ENCODE results near the gene SUPT4H1. TPM values are rescaled to one million over a fixed set of nuclear protein-coding genes. Genes with fewer than 3 reads are reported as not detected.

Gene SUPT4H1
- total and polyA plus RNA-seq, 2 donors (not counting 1 experiment from before 2014, with no cell fraction given) = 30.2 to 60.1 TPM

DNA sequence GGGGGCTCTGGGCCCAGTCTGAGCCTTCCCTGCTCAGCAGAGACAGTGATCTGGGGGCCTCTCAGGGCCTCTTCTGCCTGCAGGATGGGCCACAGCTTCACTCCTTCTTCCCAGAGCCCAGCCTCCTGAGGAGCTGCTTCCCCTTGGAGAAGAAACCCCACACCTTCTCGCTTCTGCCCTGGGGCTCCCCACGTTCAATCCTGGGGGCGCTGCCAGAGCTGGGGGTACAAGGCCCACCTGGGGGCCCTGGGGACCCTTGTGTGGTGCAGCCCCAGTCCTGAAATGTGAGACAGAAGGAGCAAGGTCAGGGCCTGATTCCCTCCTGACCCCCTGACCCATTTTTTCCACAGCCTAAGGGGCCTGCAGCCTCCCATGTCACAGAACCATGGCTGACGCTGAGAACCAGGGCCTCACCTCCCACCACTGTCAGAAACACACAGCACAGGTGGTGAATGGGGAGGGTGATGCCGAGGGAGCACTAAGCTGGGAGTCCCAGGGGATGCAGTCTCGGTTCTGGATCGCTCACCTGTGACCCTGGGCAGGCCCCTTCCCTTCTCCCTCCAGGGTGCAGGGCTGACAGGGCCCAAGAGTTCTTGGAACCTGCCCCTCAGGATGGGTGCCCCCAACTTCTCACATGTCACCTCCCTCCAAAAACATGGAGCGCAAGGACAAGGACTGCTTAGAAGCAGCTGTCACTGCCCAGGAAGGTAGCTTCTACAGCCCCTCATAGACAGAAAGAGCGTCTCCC lies 49.7 kb downstream of the SUPT4H1 start:
- Mint-ChIP-seq H3K27ac (no peak overlapping the region), H3K27me3 (peaks cover 7% of the 10 kb centered on the region), H3K4me3 (no peak overlapping the region), H3K4me1 (peaks cover 11% of the 10 kb centered on the region), H3K9me3 (ENCODE audit: insufficient read depth) (no peaks in the 10 kb centered on the region)
- H3K79me2 ChIP-seq (ENCODE audit: control insufficient read depth, insufficient read depth, low read length) = no peaks in the 10 kb centered on the region
- intact Hi-C loops (cut with micrococcal nuclease) = no loop called here
- WGBS (ENCODE audit: insufficient coverage) = 74% methylated on average over 6 of the region's 9 CpGs
- H3K9ac ChIP-seq (ENCODE audit: low read length) = no peak overlapping the region
- H3K4me1 ChIP-seq (ENCODE audit: control insufficient read depth in 2 of 2, insufficient read depth in 2 of 2, low read length in 2 of 2) = peaks cover 3 to 14% of the 10 kb centered on the region in 2 donors
- no peaks in the 10 kb centered on the region for H3K27me3 ChIP-seq (replicated peaks in 1 of 4; ENCODE audit: control extremely low read depth in 1 of 4, control insufficient read depth in 3 of 4, insufficient read depth in 4 of 4, low read length in 3 of 4)
- ChIA-PET CTCF (interaction anchor here (3.3 to 4.8 kb wide), 2 partner anchors 13 to 43 kb away, joined by 19 to 59 read pairs; no protein-coding TSS in a partner anchor), POLR2A (interaction anchor here (0.5 kb wide), 1 partner anchor 38 kb away, joined by 3 read pairs; no protein-coding TSS in a partner anchor)
- DNase-seq = peak; percentile 7
- no peak overlapping the region for H3K4me3 ChIP-seq (ENCODE audit: control extremely low read depth in 1 of 5, extremely low read depth in 1 of 5, insufficient read depth in 1 of 5, low read depth in 2 of 5, low read length in 4 of 5)
- ATAC-seq (ENCODE audit: low read depth) = no peak
- no peak overlapping the region for H2AFZ ChIP-seq (ENCODE audit: insufficient read depth, low read depth, low read length, poor library complexity, severe bottlenecking)
- no peak overlapping the region for H3K27ac ChIP-seq (ENCODE audit: low read length in 2 of 2)
- no peaks in the 10 kb centered on the region for H3K9me3 ChIP-seq (ENCODE audit: control extremely low read depth in 1 of 3, control insufficient read depth in 2 of 3, insufficient read depth in 1 of 3, low read length in 2 of 3)
- H3K36me3 ChIP-seq (replicated peaks in 1 of 2; ENCODE audit: control extremely low read depth in 1 of 2, control insufficient read depth in 1 of 2, extremely low read depth in 1 of 2, insufficient read depth in 2 of 2, low read length in 1 of 2) = no peaks in the 10 kb centered on the region
- TF ChIP-seq EZH2 (IDR thresholded peaks at IDR 0.05; ENCODE audit: borderline replicate concordance, insufficient read depth, low read depth, low read length, poor library complexity, severe bottlenecking) = no peak
- TF ChIP-seq, protein P1, sequence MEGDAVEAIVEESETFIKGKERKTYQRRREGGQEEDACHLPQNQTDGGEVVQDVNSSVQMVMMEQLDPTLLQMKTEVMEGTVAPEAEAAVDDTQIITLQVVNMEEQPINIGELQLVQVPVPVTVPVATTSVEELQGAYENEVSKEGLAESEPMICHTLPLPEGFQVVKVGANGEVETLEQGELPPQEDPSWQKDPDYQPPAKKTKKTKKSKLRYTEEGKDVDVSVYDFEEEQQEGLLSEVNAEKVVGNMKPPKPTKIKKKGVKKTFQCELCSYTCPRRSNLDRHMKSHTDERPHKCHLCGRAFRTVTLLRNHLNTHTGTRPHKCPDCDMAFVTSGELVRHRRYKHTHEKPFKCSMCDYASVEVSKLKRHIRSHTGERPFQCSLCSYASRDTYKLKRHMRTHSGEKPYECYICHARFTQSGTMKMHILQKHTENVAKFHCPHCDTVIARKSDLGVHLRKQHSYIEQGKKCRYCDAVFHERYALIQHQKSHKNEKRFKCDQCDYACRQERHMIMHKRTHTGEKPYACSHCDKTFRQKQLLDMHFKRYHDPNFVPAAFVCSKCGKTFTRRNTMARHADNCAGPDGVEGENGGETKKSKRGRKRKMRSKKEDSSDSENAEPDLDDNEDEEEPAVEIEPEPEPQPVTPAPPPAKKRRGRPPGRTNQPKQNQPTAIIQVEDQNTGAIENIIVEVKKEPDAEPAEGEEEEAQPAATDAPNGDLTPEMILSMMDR (IDR thresholded peaks at IDR 0.05) = no peak
- H3K4me2 ChIP-seq (replicated peaks; ENCODE audit: low read depth, low read length, poor library complexity, severe bottlenecking) = no peak overlapping the region
- no peaks in the 10 kb centered on the region for H4K20me1 ChIP-seq (ENCODE audit: control insufficient read depth, insufficient read depth, low read length, poor library complexity, severe bottlenecking)

DNA sequence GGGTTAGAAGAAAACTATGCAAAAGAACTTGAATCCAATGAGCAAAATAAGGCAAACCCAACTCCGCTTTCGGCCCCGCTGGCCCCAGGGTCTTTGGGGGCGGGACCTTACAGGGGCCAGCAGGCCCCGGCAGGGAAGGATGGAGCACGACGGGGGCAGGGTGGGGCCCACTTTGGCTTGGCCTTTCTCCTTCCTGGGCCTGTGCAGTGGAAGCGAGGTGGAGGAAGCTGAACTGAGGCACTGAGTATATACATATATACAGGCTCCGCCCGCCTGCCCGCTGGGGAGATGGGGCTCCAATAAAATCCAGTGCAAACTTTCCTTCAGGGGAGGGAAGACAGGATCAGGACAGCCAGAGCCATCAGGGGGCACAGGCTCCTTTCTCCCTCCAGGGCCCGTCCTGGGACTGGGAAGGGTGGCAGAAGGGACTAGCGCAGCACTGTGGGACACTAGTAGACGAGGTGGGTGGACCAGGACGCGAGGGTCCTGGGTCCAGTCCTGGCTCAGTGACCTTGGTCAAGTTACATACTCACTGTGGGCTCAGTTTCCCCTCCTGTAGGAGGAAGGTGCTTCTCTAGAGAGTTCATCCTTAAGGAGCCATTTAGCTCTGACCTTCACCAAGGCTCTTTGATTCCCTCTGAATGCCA lies 50.4 kb downstream of the SUPT4H1 start:
- H3K4me2 ChIP-seq (replicated peaks; ENCODE audit: low read depth, low read length, poor library complexity, severe bottlenecking) = no peak overlapping the region
- H3K27me3 Mint-ChIP-seq = peaks cover 7% of the 10 kb centered on the region
- no peak overlapping the region for H3K4me3 ChIP-seq (ENCODE audit: control extremely low read depth in 1 of 5, extremely low read depth in 1 of 5, insufficient read depth in 1 of 5, low read depth in 2 of 5, low read length in 4 of 5)
- no peak for DNase-seq
- ChIA-PET CTCF (interaction anchor here (0.5 to 4.8 kb wide), 3 partner anchors 14 to 45 kb away, joined by 3 to 59 read pairs (median 3); no protein-coding TSS in a partner anchor), POLR2A (no interaction called here)
- no peaks in the 10 kb centered on the region for H3K27me3 ChIP-seq (replicated peaks in 1 of 4; ENCODE audit: control extremely low read depth in 1 of 4, control insufficient read depth in 3 of 4, insufficient read depth in 4 of 4, low read length in 3 of 4)
- no peaks in the 10 kb centered on the region for H3K79me2 ChIP-seq (ENCODE audit: control insufficient read depth, insufficient read depth, low read length)
- no peak overlapping the region for H2AFZ ChIP-seq (ENCODE audit: insufficient read depth, low read depth, low read length, poor library complexity, severe bottlenecking)
- no peaks in the 10 kb centered on the region for H3K36me3 ChIP-seq (replicated peaks in 1 of 2; ENCODE audit: control extremely low read depth in 1 of 2, control insufficient read depth in 1 of 2, extremely low read depth in 1 of 2, insufficient read depth in 2 of 2, low read length in 1 of 2)
- H4K20me1 ChIP-seq (ENCODE audit: control insufficient read depth, insufficient read depth, low read length, poor library complexity, severe bottlenecking) = no peaks in the 10 kb centered on the region
- H3K9ac ChIP-seq (ENCODE audit: low read length) = no peak overlapping the region
- H3K27ac Mint-ChIP-seq = no peak overlapping the region
- no peaks in the 10 kb centered on the region for H3K9me3 ChIP-seq (ENCODE audit: control extremely low read depth in 1 of 3, control insufficient read depth in 2 of 3, insufficient read depth in 1 of 3, low read length in 2 of 3)
- ATAC-seq (ENCODE audit: low read depth) = no peak
- no peak for TF ChIP-seq EZH2 (IDR thresholded peaks at IDR 0.05; ENCODE audit: borderline replicate concordance, insufficient read depth, low read depth, low read length, poor library complexity, severe bottlenecking)
- peaks cover 11% of the 10 kb centered on the region for H3K4me1 Mint-ChIP-seq
- peaks cover 3 to 14% of the 10 kb centered on the region in 2 donors for H3K4me1 ChIP-seq (ENCODE audit: control insufficient read depth in 2 of 2, insufficient read depth in 2 of 2, low read length in 2 of 2)
- H3K9me3 Mint-ChIP-seq (ENCODE audit: insufficient read depth) = no peaks in the 10 kb centered on the region
- no peak overlapping the region for H3K27ac ChIP-seq (ENCODE audit: low read length in 2 of 2)
- no peak overlapping the region for H3K4me3 Mint-ChIP-seq
- WGBS (ENCODE audit: insufficient coverage) = 97% methylated on average over 10 of the region's 16 CpGs
- intact Hi-C loops (cut with micrococcal nuclease) = no loop called here
